Sigmoid colon (tissue), 7 donors: Measurements from ENCODE around the gene KRT12. TPM values are rescaled to one million over a fixed set of nuclear protein-coding genes. Genes with fewer than 3 reads are reported as not detected.

ENCODE experiments used
- DNase-seq: peaks from one replicate; pipeline ENCODE4 v3.0.0-alpha.2; 2019
- H3K27ac ChIP-seq, 4 donors: fragments of 200-600 bp; sonication (generic); one replicate each; pipeline ENCODE4 v1.5.1; 2016 to 2019; ENCODE audit warnings: mild to moderate bottlenecking in 1 of 4
- H3K27me3 ChIP-seq, 3 donors: fragments of 200-600 bp; sonication (generic); one replicate each; pipeline ENCODE4 v1.5.1; 2019; ENCODE audit warnings: mild to moderate bottlenecking in 1 of 3
- H3K36me3 ChIP-seq, 4 donors: fragments of 200-600 bp; sonication (generic); one replicate each; pipeline ENCODE4 v1.5.1; 2016 to 2019
- H3K4me1 ChIP-seq, 4 donors: fragments of 200-600 bp; sonication (generic); one replicate each; pipeline ENCODE4 v1.5.1; 2017 to 2019
- H3K4me3 ChIP-seq, 4 donors: fragments of 200-600 bp; sonication (generic); one replicate each; pipeline ENCODE4 v1.5.1; 2017 to 2019; ENCODE audit warnings: mild to moderate bottlenecking in 2 of 4, moderate library complexity in 1 of 4
- H3K9me3 ChIP-seq, 4 donors: fragments of 200-600 bp in 3 of 4; sonication (generic) in 3 of 4; one replicate each; pipeline versions ENCODE4 v1.5.1 to v1.6.1; 2013 to 2019
- CTCF ChIP-seq, 4 experiments: fragments of 450-650 bp in 3 of 4; fragments of 200-600 bp in 1 of 4; IDR thresholded peaks; one replicate each; pipeline ENCODE4 v1.5.1; 2016 to 2019; ENCODE audit warnings: antibody characterized with exemption in 4 of 4, mild to moderate bottlenecking in 3 of 4, moderate library complexity in 2 of 4
- EP300 ChIP-seq, 4 donors: sonication (generic); formaldehyde crosslinking; IDR thresholded peaks; one replicate each; pipeline ENCODE4 v1.6.1; 2017; ENCODE audit warnings: antibody characterized with exemption in 4 of 4
- POLR2A ChIP-seq, 2 donors: fragments of 450-650 bp; IDR thresholded peaks; one replicate each; pipeline ENCODE4 v1.6.1; 2016; ENCODE audit warnings: antibody characterized with exemption in 2 of 2, mild to moderate bottlenecking in 2 of 2, moderate library complexity in 2 of 2
- POLR2AphosphoS5 ChIP-seq, 4 donors: sonication (generic); formaldehyde crosslinking; IDR thresholded peaks; one replicate each; pipeline ENCODE4 v1.6.1; 2017; ENCODE audit warnings: antibody characterized with exemption in 4 of 4
- WGBS, 2 donors: extraction: QIAGEN DNeasy Blood & Tissue Kit; methylation state at CpG; one replicate each; pipeline ENCODE4 v1.1.7; 2013; 5-methylcytosine and 5-hydroxymethylcytosine counted together
- intact Hi-C: fragments of 100-400 bp; cut with DNase I; formaldehyde crosslinking; loops from one replicate; pipeline ENCODE4 v1.15.1; 2023
- polyA plus RNA-seq, 3 donors: library from polyadenylated mRNA; stranded (reverse); fragments of 200-250 nt; gene quantifications; one replicate each; pipeline ENCODE4 v1.2.3, GENCODE V29; 2013
- total RNA-seq, 4 donors: library from RNA; depleted of rRNA; stranded (reverse); fragments of >200 nt; gene quantifications; one replicate each; pipeline ENCODE4 v1.1.0, GENCODE V29; 2016
- donor health status: healthy with polysubstance abuse.
- donor health status: Bipolar disorder and iron deficiency.
- donor health status: healthy.

KRT12 gene
- total and polyA plus RNA-seq, 7 donors = 1.2 to 1.8 (median 1.3) TPM; not detected in 4

GRCh38 chr17:40871316-40871715 lies 4.3 kb upstream of the KRT12 start:
- no peaks in the 10 kb centered on the region for H3K27me3 ChIP-seq
- no peak for DNase-seq
- WGBS, 2 donors = 90 to 95% methylated on average over 7 of the region's 7 CpGs

GRCh38 chr17:40870136-40870535 lies 3.1 kb upstream of the KRT12 start:
- H3K27ac ChIP-seq = no peak overlapping the region
- H3K27me3 ChIP-seq = no peaks in the 10 kb centered on the region
- WGBS, 2 donors = 72 to 82% methylated on average over 4 of the region's 4 CpGs
- no peaks in the 10 kb centered on the region for H3K4me1 ChIP-seq
- DNase-seq = no peak
- TF ChIP-seq POLR2A (IDR thresholded peaks at IDR 0.05) = no peak
- no peak for TF ChIP-seq CTCF (IDR thresholded peaks at IDR 0.05)
- no peak for TF ChIP-seq POLR2AphosphoS5 (IDR thresholded peaks at IDR 0.05)
- TF ChIP-seq EP300 (IDR thresholded peaks at IDR 0.05) = no peak
- H3K4me3 ChIP-seq = no peak overlapping the region
- intact Hi-C loops = no loop called here
- H3K9me3 ChIP-seq = no peaks in the 10 kb centered on the region
- no peaks in the 10 kb centered on the region for H3K36me3 ChIP-seq

More at GRCh38 chr17:40871316-40871715, 4.3 kb upstream of the KRT12 start:
- intact Hi-C loops = no loop called here
- Histone ChIP-seq H3K4me1 (no peaks in the 10 kb centered on the region), H3K9me3 (no peaks in the 10 kb centered on the region), H3K36me3 (no peaks in the 10 kb centered on the region), H3K27ac (no peak overlapping the region), H3K4me3 (no peak overlapping the region)
- TF ChIP-seq CTCF (IDR thresholded peaks at IDR 0.05) (no peak), POLR2AphosphoS5 (IDR thresholded peaks at IDR 0.05) (no peak), POLR2A (IDR thresholded peaks at IDR 0.05) (no peak), EP300 (IDR thresholded peaks at IDR 0.05) (no peak)

- Histone ChIP-seq H3K27me3 (no peaks in the 10 kb centered on the region), H3K36me3 (no peaks in the 10 kb centered on the region), H3K9me3 (no peaks in the 10 kb centered on the region), H3K4me1 (no peaks in the 10 kb centered on the region), H3K27ac (no peak overlapping the region), H3K4me3 (no peak overlapping the region)
- TF ChIP-seq EP300 (IDR thresholded peaks at IDR 0.05) = no peak
- no peak for TF ChIP-seq POLR2A (IDR thresholded peaks at IDR 0.05)
- no peak for TF ChIP-seq CTCF (IDR thresholded peaks at IDR 0.05)
- TF ChIP-seq POLR2AphosphoS5 (IDR thresholded peaks at IDR 0.05) = no peak
- no peak for DNase-seq
- intact Hi-C loops = no loop called here
- 93% methylated on average over 14 of the region's 14 CpGs for WGBS, 2 donors
Observed at GRCh38 chr17:40864661-40865390, 2.2 kb downstream of the KRT12 start.

GRCh38 chr17:40862985-40863733 lies 3.9 kb downstream of the KRT12 start:
- H3K36me3 ChIP-seq = no peaks in the 10 kb centered on the region
- intact Hi-C loops = no loop called here
- H3K27me3 ChIP-seq = no peaks in the 10 kb centered on the region
- WGBS, 2 donors = 68 to 87% methylated on average over 39 of the region's 39 CpGs
- TF ChIP-seq POLR2AphosphoS5 (IDR thresholded peaks at IDR 0.05) (no peak), POLR2A (IDR thresholded peaks at IDR 0.05) (no peak), EP300 (IDR thresholded peaks at IDR 0.05) (no peak), CTCF (IDR thresholded peaks at IDR 0.05) (no peak)
- H3K27ac ChIP-seq = no peak overlapping the region
- no peak for DNase-seq
- H3K4me1 ChIP-seq = no peaks in the 10 kb centered on the region
- no peak overlapping the region for H3K4me3 ChIP-seq
- H3K9me3 ChIP-seq = no peaks in the 10 kb centered on the region
